Measurements from ENCODE around the gene TJP1. TPM values are rescaled to one million over a fixed set of nuclear protein-coding genes. Genes with fewer than 3 reads are reported as not detected.

Gene TJP1
- total and polyA plus RNA-seq, 2 of the 8 experiments (the other 6 are each of a cell fraction or from before 2014, with no cell fraction given) = 46.3 to 138 TPM

GRCh38 chr15:29704950-29705597 lies 117.2 kb downstream of the TJP1 start:
- no peak overlapping the region for H3K27ac ChIP-seq (ENCODE audit: low read depth, low read length)
- no peak overlapping the region for H2AK5ac ChIP-seq (ENCODE audit: low read depth, low read length)
- DNase-seq (ENCODE audit: low read depth in 1 of 2, low spot score in 2 of 2) (no peak), FAIRE-seq (no peak)
- no peak overlapping the region for H3K14ac ChIP-seq (ENCODE audit: insufficient read length)
- H3K79me2 ChIP-seq (ENCODE audit: control insufficient read depth in 1 of 2, insufficient read depth in 2 of 2, low read length in 2 of 2) = no peaks in the 10 kb centered on the region
- no peak overlapping the region for H3K23ac ChIP-seq (ENCODE audit: insufficient read length)
- TF ChIP-seq ATF2 (IDR thresholded peaks at IDR 0.05; ENCODE audit: low read length) (no peak), RAD21 (IDR thresholded peaks at IDR 0.05 in 1 of 2, conservative IDR thresholded peaks at IDR 0.05 in 1 of 2; ENCODE audit: low read depth in 2 of 2, low read length in 2 of 2) (no peak), E2F6 (IDR thresholded peaks at IDR 0.05) (no peak), RXRA (IDR thresholded peaks at IDR 0.05; ENCODE audit: insufficient read depth, low read depth, low read length) (no peak), GTF2F1 (IDR thresholded peaks at IDR 0.05; ENCODE audit: borderline replicate concordance, low read depth, low read length) (no peak), BRCA1 (IDR thresholded peaks at IDR 0.05; ENCODE audit: low read depth, low read length) (no peak), FOSL1 (IDR thresholded peaks at IDR 0.05; ENCODE audit: insufficient read depth, low read depth, low read length) (no peak), NRF1 (IDR thresholded peaks at IDR 0.05; ENCODE audit: low read depth, low read length) (no peak), CEBPB (IDR thresholded peaks at IDR 0.05; ENCODE audit: low read depth, low read length) (no peak), SRF (IDR thresholded peaks at IDR 0.05; ENCODE audit: low read depth, low read length) (no peak), SP1 (IDR thresholded peaks at IDR 0.05; ENCODE audit: low read depth, low read length) (no peak)
- no peak overlapping the region for H2BK20ac ChIP-seq (ENCODE audit: low read length)
- peaks cover 26 to 86% (median 59%) of the 10 kb centered on the region in 4 experiments for H3K36me3 ChIP-seq (ENCODE audit: control insufficient read depth in 2 of 4, insufficient read depth in 4 of 4, low read length in 3 of 4)
- no peaks in the 10 kb centered on the region for H3K27me3 ChIP-seq (replicated peaks in 1 of 4; ENCODE audit: control insufficient read depth in 3 of 4, extremely low read depth in 1 of 4, insufficient read depth in 3 of 4, low read length in 3 of 4)
- H3K4ac ChIP-seq (replicated peaks; ENCODE audit: insufficient read length, low read depth, low read length) = no peak overlapping the region
- H3K23me2 ChIP-seq (ENCODE audit: low read depth, low read length) = no peaks in the 10 kb centered on the region
- no peak overlapping the region for H4K5ac ChIP-seq (ENCODE audit: insufficient read length, low read depth, low read length)
- peaks cover 1 to 3% of the 10 kb centered on the region in 2 experiments for H4K20me1 ChIP-seq (replicated peaks in 1 of 2; ENCODE audit: control insufficient read depth in 1 of 2, insufficient read depth in 2 of 2, low read length in 2 of 2)
- H3K56ac ChIP-seq (replicated peaks; ENCODE audit: insufficient read length, low read depth, low read length) = no peak overlapping the region
- H3K4me3 ChIP-seq (ENCODE audit: extremely low read depth in 1 of 4, insufficient read depth in 2 of 4, low read depth in 3 of 4, low read length in 4 of 4) = no peak overlapping the region
- WGBS, 2 experiments (ENCODE audit: extremely low coverage in 1 of 2, insufficient coverage in 1 of 2, insufficient read length in 1 of 2, insufficient replicate concordance in 2 of 2, low coverage in 1 of 2, low lambda C conversion rate in 2 of 2, missing lambda C conversion rate in 1 of 2) = 94% methylated on average over 6 of the region's 6 CpGs; no CpG with 5 or more reads in 1 of the 2 experiments
- ChIA-PET POLR2A (ENCODE audit: partially characterized antibody) (interaction anchor here (0.6 kb wide), 1 partner anchor 221 kb away, joined by 3 read pairs; no protein-coding TSS in a partner anchor), CTCF (ENCODE audit: partially characterized antibody) (interaction anchor here (1.0 to 6.0 kb wide), 2 partner anchors 12 to 220 kb away, joined by 3 to 21 read pairs; no protein-coding TSS in a partner anchor)
- H2AFZ ChIP-seq (ENCODE audit: low read length) = no peak overlapping the region
- H2BK15ac ChIP-seq (ENCODE audit: low read length) = no peak overlapping the region
- H3K9ac ChIP-seq (replicated peaks in 1 of 4; ENCODE audit: extremely low read depth in 1 of 4, low read depth in 3 of 4, low read length in 3 of 4) = no peak overlapping the region
- H3K4me2 ChIP-seq (ENCODE audit: insufficient read depth in 1 of 2, low read depth in 2 of 2, low read length in 2 of 2) = no peak overlapping the region
- no peaks in the 10 kb centered on the region for H3K79me1 ChIP-seq (ENCODE audit: low read depth, low read length)
- H2BK12ac ChIP-seq (ENCODE audit: low read depth, low read length) = no peak overlapping the region
- H4K8ac ChIP-seq (ENCODE audit: extremely low read depth, insufficient read depth, low read length) = no peak overlapping the region
- no peak overlapping the region for H2BK120ac ChIP-seq (replicated peaks; ENCODE audit: low read depth, low read length)
- H3K18ac ChIP-seq (ENCODE audit: extremely low read depth, low read length) = no peak overlapping the region
- H3K9me3 ChIP-seq (ENCODE audit: insufficient read depth in 2 of 2, low read depth in 1 of 2, low read length in 1 of 2) = no peaks in the 10 kb centered on the region
- H2BK5ac ChIP-seq (ENCODE audit: low read depth, low read length) = no peak overlapping the region
- H4K91ac ChIP-seq (replicated peaks; ENCODE audit: insufficient read length, low read length) = no peak overlapping the region
- no peaks in the 10 kb centered on the region for H3K4me1 ChIP-seq (replicated peaks in 1 of 4; ENCODE audit: control insufficient read depth in 3 of 4, insufficient read depth in 4 of 4, low read length in 3 of 4)
